Nucleus accumbens (tissue), 56 donors: ENCODE measurements around the gene FAM83F.
"Not testable (repeated sequence)": the region's sequence is repeated elsewhere in the genome, so short reads cannot be mapped to it uniquely, and the experiment has no call there.

Experiments used
- DNase-seq, 56 donors: peaks; one replicate each; lab custom pipeline; 2025; lab: John Stamatoyannopoulos, UW

Gene FAM83F

GRCh38 chr22:39992088-39992826 is 2.5 kb upstream of the FAM83F start:
- no peak for DNase-seq

GRCh38 chr22:39992894-39993293 is 1.9 kb upstream of the FAM83F start:
- DNase-seq = not testable (repeated sequence)

- DNase-seq = peak in 2 of 56 donors; percentile 7 to 10
Measured at GRCh38 chr22:39994041-39994565, 651 bp upstream of the FAM83F start.

- no peak for DNase-seq
Measured at GRCh38 chr22:39995393-39996252, 869 bp downstream of the FAM83F start.

GRCh38 chr22:39996732-39997131 is 2.0 kb downstream of the FAM83F start:
- DNase-seq = no peak

GRCh38 chr22:39997421-39997820 is 2.7 kb downstream of the FAM83F start:
- no peak for DNase-seq

GRCh38 chr22:39997939-39998726 is 3.4 kb downstream of the FAM83F start:
- DNase-seq = no peak

GRCh38 chr22:39999144-39999757 is 4.5 kb downstream of the FAM83F start:
- no peak for DNase-seq

- no peak for DNase-seq
Measured at GRCh38 chr22:40000171-40000570, 5.4 kb downstream of the FAM83F start.

- DNase-seq = no peak
Measured at GRCh38 chr22:40001106-40001505, 6.4 kb downstream of the FAM83F start.

- no peak for DNase-seq
Measured at GRCh38 chr22:40001800-40002577, 7.2 kb downstream of the FAM83F start.

- no peak for DNase-seq
Measured at GRCh38 chr22:40002935-40003715, 8.4 kb downstream of the FAM83F start.

GRCh38 chr22:40004836-40005235 is 10.1 kb downstream of the FAM83F start:
- no peak for DNase-seq

GRCh38 chr22:40006641-40007040 is 11.9 kb downstream of the FAM83F start:
- DNase-seq = no peak

- no peak for DNase-seq
Measured at GRCh38 chr22:40007853-40008710, 13.3 kb downstream of the FAM83F start.

GRCh38 chr22:40008726-40009291 is 14.1 kb downstream of the FAM83F start:
- no peak for DNase-seq

GRCh38 chr22:40009292-40009774 is 14.6 kb downstream of the FAM83F start:
- DNase-seq = no peak
